Erythroblast (primary cell): ENCODE results near the gene SUN2.

Experiments used
- GATA1 ChIP-seq: IDR thresholded peaks from 2 replicates; pipeline ENCODE4 v1.6.1; 2011; ENCODE audit warnings: low read depth, mild to moderate bottlenecking, control low read depth, low read length, moderate library complexity
- POLR2A ChIP-seq: IDR thresholded peaks from 2 replicates; pipeline ENCODE4 v1.6.1; 2011; ENCODE audit warnings: mild to moderate bottlenecking, low read length

GRCh38 chr22:38694940-38695339 is 60.9 kb downstream of the SUN2 start:
- peak; percentile 20 for TF ChIP-seq POLR2A
- TF ChIP-seq GATA1 = no peak
